ENCODE results near the gene GIT2.
"Not testable (repeated sequence)": the region's sequence is repeated elsewhere in the genome, so short reads cannot be mapped to it uniquely, and the experiment has no call there.

The GIT2 gene

GRCh38 chr12:109987615-109988014, 8.6 kb downstream of the GIT2 start:
- H3K27me3 ChIP-seq (replicated peaks; ENCODE audit: insufficient read depth, low read length): no peaks in the 10 kb centered on the region
- H3K27ac ChIP-seq (ENCODE audit: low read length): no peak overlapping the region
- H3K4me2 ChIP-seq (ENCODE audit: low read depth, low read length): no peak overlapping the region
- no peaks in the 10 kb centered on the region for H3K36me3 ChIP-seq (replicated peaks; ENCODE audit: insufficient read depth, low read length)
- H2AFZ ChIP-seq (ENCODE audit: low read length): no peak overlapping the region
- no peak overlapping the region for H3K4me3 ChIP-seq (ENCODE audit: low read length)
- H3K4me1 ChIP-seq (ENCODE audit: low read length): no peaks in the 10 kb centered on the region
- no peaks in the 10 kb centered on the region for H3K9me3 ChIP-seq (replicated peaks; ENCODE audit: insufficient read depth, low read length)
- H4K20me1 ChIP-seq (ENCODE audit: insufficient read depth, low read length): no peaks in the 10 kb centered on the region
- no peak overlapping the region for H3K9ac ChIP-seq (ENCODE audit: low read length)
- TF ChIP-seq CTCF (IDR thresholded peaks at IDR 0.05; ENCODE audit: low read length) (no peak), EZH2phosphoT487 (IDR thresholded peaks at IDR 0.05; ENCODE audit: low read length) (no peak), EZH2 (optimal IDR thresholded peaks at IDR 0.05; ENCODE audit: low read depth, low read length) (no peak)
- no peaks in the 10 kb centered on the region for H3K9me2 ChIP-seq (replicated peaks; ENCODE audit: insufficient read depth, low read length)
- peaks cover 29% of the 10 kb centered on the region for H3K79me2 ChIP-seq (ENCODE audit: low read length)
- no peaks in the 10 kb centered on the region for H3F3A ChIP-seq (ENCODE audit: insufficient read depth, low read length)
- DNase-seq: no peak

- not testable (repeated sequence) for DNase-seq; H3K27ac ChIP-seq (ENCODE audit: low read length); H3F3A ChIP-seq (ENCODE audit: insufficient read depth, low read length); H3K9me3 ChIP-seq (replicated peaks; ENCODE audit: insufficient read depth, low read length); H3K4me2 ChIP-seq (ENCODE audit: low read depth, low read length); H3K27me3 ChIP-seq (replicated peaks; ENCODE audit: insufficient read depth, low read length); H2AFZ ChIP-seq (ENCODE audit: low read length); H3K9ac ChIP-seq (ENCODE audit: low read length); H3K36me3 ChIP-seq (replicated peaks; ENCODE audit: insufficient read depth, low read length); H3K9me2 ChIP-seq (replicated peaks; ENCODE audit: insufficient read depth, low read length); H4K20me1 ChIP-seq (ENCODE audit: insufficient read depth, low read length); H3K4me1 ChIP-seq (ENCODE audit: low read length); H3K4me3 ChIP-seq (ENCODE audit: low read length)
- peaks cover 18% of the 10 kb centered on the region for H3K79me2 ChIP-seq (ENCODE audit: low read length)
Measured at GRCh38 chr12:109986236-109986635, 9.9 kb downstream of the GIT2 start.

- H3K4me1 ChIP-seq (ENCODE audit: low read length): no peaks in the 10 kb centered on the region
- no peaks in the 10 kb centered on the region for H3K27me3 ChIP-seq (replicated peaks; ENCODE audit: insufficient read depth, low read length)
- H3K9me2 ChIP-seq (replicated peaks; ENCODE audit: insufficient read depth, low read length): no peaks in the 10 kb centered on the region
- H2AFZ ChIP-seq (ENCODE audit: low read length): no peak overlapping the region
- no peak overlapping the region for H3K4me2 ChIP-seq (ENCODE audit: low read depth, low read length)
- no peaks in the 10 kb centered on the region for H3F3A ChIP-seq (ENCODE audit: insufficient read depth, low read length)
- DNase-seq: no peak
- TF ChIP-seq EZH2 (optimal IDR thresholded peaks at IDR 0.05; ENCODE audit: low read depth, low read length): no peak
- TF ChIP-seq EZH2phosphoT487 (IDR thresholded peaks at IDR 0.05; ENCODE audit: low read length): no peak
- no peak for TF ChIP-seq CTCF (IDR thresholded peaks at IDR 0.05; ENCODE audit: low read length)
- no peak overlapping the region for H3K9ac ChIP-seq (ENCODE audit: low read length)
- H3K4me3 ChIP-seq (ENCODE audit: low read length): no peak overlapping the region
- H3K36me3 ChIP-seq (replicated peaks; ENCODE audit: insufficient read depth, low read length): no peaks in the 10 kb centered on the region
- H3K79me2 ChIP-seq (ENCODE audit: low read length): no peaks in the 10 kb centered on the region
- no peak overlapping the region for H3K27ac ChIP-seq (ENCODE audit: low read length)
- H4K20me1 ChIP-seq (ENCODE audit: insufficient read depth, low read length): no peaks in the 10 kb centered on the region
- H3K9me3 ChIP-seq (replicated peaks; ENCODE audit: insufficient read depth, low read length): no peaks in the 10 kb centered on the region
Measured at GRCh38 chr12:109983432-109984142, 12.6 kb downstream of the GIT2 start.

GRCh38 chr12:109982210-109982609, 14.0 kb downstream of the GIT2 start:
- Histone ChIP-seq H3K4me1 (ENCODE audit: low read length) (no peaks in the 10 kb centered on the region), H4K20me1 (ENCODE audit: insufficient read depth, low read length) (no peaks in the 10 kb centered on the region), H2AFZ (ENCODE audit: low read length) (no peak overlapping the region), H3K27me3 (replicated peaks; ENCODE audit: insufficient read depth, low read length) (no peaks in the 10 kb centered on the region), H3K79me2 (ENCODE audit: low read length) (no peaks in the 10 kb centered on the region), H3F3A (ENCODE audit: insufficient read depth, low read length) (no peaks in the 10 kb centered on the region), H3K4me3 (ENCODE audit: low read length) (no peak overlapping the region), H3K9ac (ENCODE audit: low read length) (no peak overlapping the region), H3K4me2 (ENCODE audit: low read depth, low read length) (no peak overlapping the region), H3K9me3 (replicated peaks; ENCODE audit: insufficient read depth, low read length) (no peaks in the 10 kb centered on the region), H3K36me3 (replicated peaks; ENCODE audit: insufficient read depth, low read length) (no peaks in the 10 kb centered on the region), H3K9me2 (replicated peaks; ENCODE audit: insufficient read depth, low read length) (no peaks in the 10 kb centered on the region), H3K27ac (ENCODE audit: low read length) (no peak overlapping the region)
- TF ChIP-seq CTCF (IDR thresholded peaks at IDR 0.05; ENCODE audit: low read length): no peak
- TF ChIP-seq EZH2phosphoT487 (IDR thresholded peaks at IDR 0.05; ENCODE audit: low read length): no peak
- no peak for TF ChIP-seq EZH2 (optimal IDR thresholded peaks at IDR 0.05; ENCODE audit: low read depth, low read length)
- DNase-seq: no peak

Data from MM.1S (cell line).